Smooth muscle cell (in vitro differentiated cells): Measurements from ENCODE around the gene BNIP2. TPM values are rescaled to one million over a fixed set of nuclear protein-coding genes. Genes with fewer than 3 reads are reported as not detected.

ENCODE experiments used
- DNase-seq: peaks from one replicate; lab custom pipeline; 2025; ENCODE audit not compliant: unreplicated experiment; lab: John Stamatoyannopoulos, UW
- H2AFZ ChIP-seq: fragments of 200-600 bp; sonication (generic); 2 replicates; pipeline ENCODE4 v1.6.0; 2016; ENCODE audit warnings: antibody characterized with exemption, low read depth, mild to moderate bottlenecking
- H3F3A ChIP-seq: fragments of 200-600 bp; sonication (generic); 2 replicates; pipeline ENCODE4 v1.6.0; 2017; ENCODE audit warnings: antibody characterized with exemption, low read depth
- H3K27ac ChIP-seq: fragments of 200-600 bp; sonication (generic); 2 replicates; pipeline ENCODE4 v1.5.1; 2016; ENCODE audit warnings: low read depth, mild to moderate bottlenecking
- H3K27me3 ChIP-seq: fragments of 200-600 bp; sonication (generic); 2 replicates; pipeline ENCODE4 v1.6.1; 2016; ENCODE audit warnings: low read depth, mild to moderate bottlenecking
- H3K36me3 ChIP-seq: fragments of 200-600 bp; sonication (generic); 2 replicates; pipeline ENCODE4 v1.5.1; 2016; ENCODE audit warnings: low read depth
- H3K4me1 ChIP-seq: fragments of 200-600 bp; sonication (generic); 2 replicates; pipeline ENCODE4 v1.5.1; 2016; ENCODE audit warnings: low read depth
- H3K4me2 ChIP-seq: fragments of 200-600 bp; sonication (generic); 2 replicates; pipeline ENCODE4 v1.6.0; 2016; ENCODE audit warnings: mild to moderate bottlenecking
- H3K4me3 ChIP-seq: fragments of 200-600 bp; sonication (generic); 2 replicates; pipeline ENCODE4 v1.5.1; 2016; ENCODE audit warnings: mild to moderate bottlenecking
- H3K79me2 ChIP-seq: fragments of 200-600 bp; sonication (generic); 2 replicates; pipeline ENCODE4 v1.6.0; 2016; ENCODE audit warnings: low read depth, mild to moderate bottlenecking
- H3K9ac ChIP-seq: fragments of 200-600 bp; sonication (generic); 2 replicates; pipeline ENCODE4 v1.6.0; 2016; ENCODE audit warnings: low read depth
- H3K9me3 ChIP-seq: fragments of 200-600 bp; sonication (generic); replicated peaks from 2 replicates; pipeline ENCODE4 v1.5.1; 2016; ENCODE audit warnings: low read depth
- H4K20me1 ChIP-seq: fragments of 200-600 bp; sonication (generic); 2 replicates; pipeline ENCODE4 v1.6.0; 2016; ENCODE audit warnings: low read depth
- CTCF ChIP-seq: fragments of 200-600 bp; sonication (generic); IDR thresholded peaks from 2 replicates; pipeline ENCODE4 v1.5.1; 2017; ENCODE audit warnings: borderline replicate concordance, mild to moderate bottlenecking, antibody characterized with exemption; ENCODE audit not compliant: insufficient read depth, poor library complexity, severe bottlenecking
- WGBS: methylation state at CpG from one replicate; pipeline ENCODE4 v1.1.7; 2016; ENCODE audit warnings: low lambda C conversion rate; 5-methylcytosine and 5-hydroxymethylcytosine counted together
- polyA plus RNA-seq: library from polyadenylated mRNA; unstranded; fragments of >200 nt; fragmentation: Nextera tagmentation; extraction: Ambion mirVana; gene quantifications from 2 replicates; pipeline ENCODE4 v1.2.1, GENCODE V29; 2016
- total RNA-seq: library from RNA; depleted of rRNA; stranded (reverse); fragments of >200 nt; gene quantifications from 2 replicates; pipeline ENCODE4 v1.2.3, GENCODE V29; 2014

The BNIP2 gene
- total and polyA plus RNA-seq, 2 experiments from 2014 or later: 48.7 to 104 TPM

- peak overlapping the region; percentile 91 for H3K4me2 ChIP-seq
- peaks cover 59% of the 10 kb centered on the region for H3K79me2 ChIP-seq
- TF ChIP-seq CTCF: no peak
- no peaks in the 10 kb centered on the region for H3K36me3 ChIP-seq
- H3K27me3 ChIP-seq: no peaks in the 10 kb centered on the region
- H3K4me3 ChIP-seq: peak overlapping the region; percentile 90
- H3K27ac ChIP-seq: peak overlapping the region; percentile 99
- H3K9ac ChIP-seq: peak overlapping the region; percentile 99
- H3K9me3 ChIP-seq: no peaks in the 10 kb centered on the region
- H3F3A ChIP-seq: peaks cover 15% of the 10 kb centered on the region
- H2AFZ ChIP-seq: no peak overlapping the region
- DNase-seq: no peak
- peaks cover 57% of the 10 kb centered on the region for H4K20me1 ChIP-seq
- H3K4me1 ChIP-seq: peaks cover 12% of the 10 kb centered on the region
- 33% methylated on average over 5 of the region's 5 CpGs for WGBS
Measured at GRCh38 chr15:59687836-59688235, 1.3 kb downstream of the BNIP2 start.

- Histone ChIP-seq H4K20me1 (peaks cover 71% of the 10 kb centered on the region), H3K36me3 (peaks cover 4% of the 10 kb centered on the region), H3K4me1 (peaks cover 12% of the 10 kb centered on the region), H3K4me3 (no peak overlapping the region), H3K79me2 (peaks cover 71% of the 10 kb centered on the region), H3K4me2 (no peak overlapping the region), H3K27ac (peak overlapping the region; percentile 27), H3K27me3 (no peaks in the 10 kb centered on the region), H3K9ac (no peak overlapping the region), H3K9me3 (no peaks in the 10 kb centered on the region), H2AFZ (no peak overlapping the region), H3F3A (peaks cover 15% of the 10 kb centered on the region)
- WGBS: 98% methylated on average over 7 of the region's 7 CpGs
- TF ChIP-seq CTCF: no peak
- DNase-seq: no peak
Measured at GRCh38 chr15:59686389-59686788, 2.7 kb downstream of the BNIP2 start.

GRCh38 chr15:59685737-59686297, 3.3 kb downstream of the BNIP2 start:
- Histone ChIP-seq H3K27ac (peak overlapping the region; percentile 27), H3K27me3 (no peaks in the 10 kb centered on the region), H3F3A (peaks cover 12% of the 10 kb centered on the region), H3K4me2 (peak overlapping the region; percentile 44), H3K4me1 (peaks cover 12% of the 10 kb centered on the region), H4K20me1 (peaks cover 77% of the 10 kb centered on the region), H3K4me3 (no peak overlapping the region), H2AFZ (no peak overlapping the region), H3K9ac (no peak overlapping the region), H3K36me3 (peaks cover 7% of the 10 kb centered on the region), H3K9me3 (no peaks in the 10 kb centered on the region), H3K79me2 (peaks cover 77% of the 10 kb centered on the region)
- no peak for DNase-seq
- WGBS: 14% methylated on average over 1 of the region's 1 CpG
- no peak for TF ChIP-seq CTCF

GRCh38 chr15:59680870-59681269, 8.2 kb downstream of the BNIP2 start:
- Histone ChIP-seq H3K4me2 (no peak overlapping the region), H3K27me3 (no peaks in the 10 kb centered on the region), H3K9me3 (no peaks in the 10 kb centered on the region), H3K27ac (no peak overlapping the region), H3K36me3 (peaks cover 36% of the 10 kb centered on the region), H3K79me2 (peaks cover 57% of the 10 kb centered on the region), H2AFZ (no peak overlapping the region), H3K9ac (no peak overlapping the region), H4K20me1 (peaks cover 72% of the 10 kb centered on the region), H3F3A (no peaks in the 10 kb centered on the region), H3K4me3 (no peak overlapping the region), H3K4me1 (no peaks in the 10 kb centered on the region)
- WGBS: 85% methylated on average over 4 of the region's 5 CpGs
- DNase-seq: no peak
- no peak for TF ChIP-seq CTCF
